SK-N-SH treated with all-trans-retinoic acid at 6 μM for 48 hours (cell line): Measurements from ENCODE around the gene ABL2.

ENCODE experiments used
- ATAC-seq: fragments of 200-7000 bp; cut with Tn5 transposase; 3 replicates; pipeline ENCODE4 v1.9.1; 2020; ENCODE audit warnings: mild to moderate bottlenecking, moderate library complexity
- ARNTL ChIP-seq: fragments of 450-650 bp; formaldehyde crosslinking; IDR thresholded peaks from 2 replicates; pipeline ENCODE4 v1.5.0; 2020; ENCODE audit warnings: low read depth, mild to moderate bottlenecking, moderate library complexity, borderline replicate concordance
- BACH2 ChIP-seq: fragments of 250-450 bp; sonication (Bioruptor Pico); IDR thresholded peaks from 2 replicates; pipeline ENCODE4 v1.9.0; 2021; ENCODE audit warnings: mild to moderate bottlenecking, borderline replicate concordance
- CREB5 ChIP-seq: fragments of 250-450 bp; sonication (Bioruptor Pico); IDR thresholded peaks from 2 replicates; pipeline ENCODE4 v1.5.1; 2020; ENCODE audit warnings: low read depth, mild to moderate bottlenecking, moderate library complexity
- CSDC2 ChIP-seq: fragments of 250-450 bp; sonication (Bioruptor Pico); IDR thresholded peaks from 2 replicates; pipeline ENCODE4 v1.5.0; 2020; ENCODE audit warnings: mild to moderate bottlenecking, moderate library complexity
- CSRNP3 ChIP-seq: fragments of 250-450 bp; sonication (Bioruptor Pico); IDR thresholded peaks from 2 replicates; pipeline ENCODE4 v1.5.1; 2021; ENCODE audit warnings: mild to moderate bottlenecking, moderate library complexity
- ESRRG ChIP-seq: fragments of 250-450 bp; sonication (Bioruptor Pico); IDR thresholded peaks from 2 replicates; pipeline ENCODE4 v1.6.1; 2021; ENCODE audit warnings: mild to moderate bottlenecking
- GLIS3 ChIP-seq: fragments of 250-450 bp; sonication (Bioruptor Pico); IDR thresholded peaks from 2 replicates; pipeline ENCODE4 v1.5.0; 2020; ENCODE audit warnings: mild to moderate bottlenecking, moderate library complexity
- ISL1 ChIP-seq: fragments of 250-450 bp; sonication (Bioruptor Pico); IDR thresholded peaks from 2 replicates; pipeline ENCODE4 v2.1.2; 2022; ENCODE audit warnings: mild to moderate bottlenecking, moderate library complexity
- OSR1 ChIP-seq: fragments of 250-450 bp; sonication (Bioruptor Pico); IDR thresholded peaks from 2 replicates; pipeline ENCODE4 v1.8.0; 2022; ENCODE audit warnings: moderate library complexity, mild to moderate bottlenecking, inconsistent platforms
- PATZ1 ChIP-seq: fragments of 250-450 bp; sonication (Bioruptor Pico); IDR thresholded peaks from 2 replicates; pipeline ENCODE4 v1.8.0; 2020; ENCODE audit warnings: mild to moderate bottlenecking, moderate library complexity, borderline replicate concordance
- POU6F1 ChIP-seq: fragments of 250-450 bp; sonication (Bioruptor Pico); IDR thresholded peaks from 2 replicates; pipeline ENCODE4 v1.8.0; 2021; ENCODE audit warnings: low read depth, mild to moderate bottlenecking, moderate library complexity, borderline replicate concordance
- PPARA ChIP-seq: fragments of 250-450 bp; sonication (Bioruptor Pico); IDR thresholded peaks from 2 replicates; pipeline ENCODE4 v1.5.0; 2020; ENCODE audit warnings: mild to moderate bottlenecking, borderline replicate concordance
- RARB ChIP-seq: fragments of 250-450 bp; sonication (Bioruptor Pico); IDR thresholded peaks from 2 replicates; pipeline ENCODE4 v1.8.0; 2021; ENCODE audit warnings: mild to moderate bottlenecking, moderate library complexity
- SNAI2 ChIP-seq: fragments of 250-450 bp; sonication (Bioruptor Pico); IDR thresholded peaks from 2 replicates; pipeline ENCODE4 v1.5.0; 2020; ENCODE audit warnings: mild to moderate bottlenecking, moderate library complexity
- TCF4 ChIP-seq: fragments of 250-450 bp; sonication (Bioruptor Pico); IDR thresholded peaks from 2 replicates; pipeline ENCODE4 v1.8.0; 2021; ENCODE audit warnings: mild to moderate bottlenecking, moderate library complexity, borderline replicate concordance
- TOX ChIP-seq: fragments of 250-450 bp; sonication (Bioruptor Pico); IDR thresholded peaks from 2 replicates; pipeline ENCODE4 v1.8.0; 2021; ENCODE audit warnings: mild to moderate bottlenecking, moderate library complexity, borderline replicate concordance
- TSHZ2 ChIP-seq: fragments of 250-450 bp; sonication (Bioruptor Pico); IDR thresholded peaks from 2 replicates; pipeline ENCODE4 v1.5.0; 2020; ENCODE audit warnings: mild to moderate bottlenecking, moderate library complexity
- ZFP3 ChIP-seq: fragments of 250-450 bp; sonication (Bioruptor Pico); IDR thresholded peaks from 2 replicates; pipeline ENCODE4 v1.5.0; 2020; ENCODE audit warnings: mild to moderate bottlenecking, moderate library complexity
- ZFP30 ChIP-seq: fragments of 450-650 bp; formaldehyde crosslinking; IDR thresholded peaks from 2 replicates; pipeline ENCODE4 v1.5.0; 2022; ENCODE audit warnings: mild to moderate bottlenecking, moderate library complexity
- ZNF70 ChIP-seq: fragments of 450-650 bp; formaldehyde crosslinking; IDR thresholded peaks from 2 replicates; pipeline ENCODE4 v1.5.0; 2020; ENCODE audit warnings: mild to moderate bottlenecking, moderate library complexity
- ZNF8 ChIP-seq: fragments of 450-650 bp; formaldehyde crosslinking; IDR thresholded peaks from 2 replicates; pipeline ENCODE4 v1.5.0; 2020; ENCODE audit warnings: mild to moderate bottlenecking, moderate library complexity

The ABL2 gene

GRCh38 chr1:179262183-179262582 is 32.7 kb upstream of the ABL2 start:
- TF ChIP-seq RARB (CRISPR knock-in tag) (no peak), ARNTL (CRISPR knock-in tag) (no peak), ESRRG (no peak), ZNF8 (no peak)

GRCh38 chr1:179253286-179253972 is 24.0 kb upstream of the ABL2 start:
- ATAC-seq, result no peak
- TF ChIP-seq TSHZ2 (CRISPR knock-in tag) (no peak), PATZ1 (no peak), RARB (CRISPR knock-in tag) (no peak), ZFP30 (CRISPR knock-in tag) (no peak), TCF4 (no peak), GLIS3 (CRISPR knock-in tag) (no peak), CREB5 (CRISPR knock-in tag) (no peak), POU6F1 (CRISPR knock-in tag) (no peak), ZNF8 (no peak), CSRNP3 (CRISPR knock-in tag) (no peak), OSR1 (no peak), ESRRG (no peak), ISL1 (CRISPR knock-in tag) (no peak), TOX (CRISPR knock-in tag) (no peak), ZFP3 (CRISPR knock-in tag) (no peak), CSDC2 (CRISPR knock-in tag) (no peak), BACH2 (CRISPR knock-in tag) (no peak), PPARA (CRISPR knock-in tag) (no peak)
- TF ChIP-seq, all 23 proteins: peak for 0

More at GRCh38 chr1:179262183-179262582, 32.7 kb upstream of the ABL2 start:
- no peak for ATAC-seq

- ATAC-seq, result no peak
- TF ChIP-seq CSRNP3 (CRISPR knock-in tag), result no peak
- TF ChIP-seq TOX (CRISPR knock-in tag), result no peak
- TF ChIP-seq OSR1, result no peak
- no peak for TF ChIP-seq ISL1 (CRISPR knock-in tag)
- TF ChIP-seq CREB5 (CRISPR knock-in tag), result no peak
- TF ChIP-seq PPARA (CRISPR knock-in tag), result no peak
- TF ChIP-seq SNAI2 (CRISPR knock-in tag), result no peak
- TF ChIP-seq ZNF70, result no peak
- no peak for TF ChIP-seq ZFP30 (CRISPR knock-in tag)
- no peak for TF ChIP-seq PATZ1
- no peak for TF ChIP-seq ZFP3 (CRISPR knock-in tag)
Measured at GRCh38 chr1:179252606-179253005, 23.1 kb upstream of the ABL2 start.
